ENCODE data around the gene STAMBP. TPM values are rescaled to one million over a fixed set of nuclear protein-coding genes. Genes with fewer than 3 reads are reported as not detected.

The STAMBP gene
- total and polyA plus RNA-seq, 9 of the 15 experiments (the other 6 are each of a cell fraction or from before 2014, with no cell fraction given): 36.9 to 75.2 (median 48.8) TPM

DNA sequence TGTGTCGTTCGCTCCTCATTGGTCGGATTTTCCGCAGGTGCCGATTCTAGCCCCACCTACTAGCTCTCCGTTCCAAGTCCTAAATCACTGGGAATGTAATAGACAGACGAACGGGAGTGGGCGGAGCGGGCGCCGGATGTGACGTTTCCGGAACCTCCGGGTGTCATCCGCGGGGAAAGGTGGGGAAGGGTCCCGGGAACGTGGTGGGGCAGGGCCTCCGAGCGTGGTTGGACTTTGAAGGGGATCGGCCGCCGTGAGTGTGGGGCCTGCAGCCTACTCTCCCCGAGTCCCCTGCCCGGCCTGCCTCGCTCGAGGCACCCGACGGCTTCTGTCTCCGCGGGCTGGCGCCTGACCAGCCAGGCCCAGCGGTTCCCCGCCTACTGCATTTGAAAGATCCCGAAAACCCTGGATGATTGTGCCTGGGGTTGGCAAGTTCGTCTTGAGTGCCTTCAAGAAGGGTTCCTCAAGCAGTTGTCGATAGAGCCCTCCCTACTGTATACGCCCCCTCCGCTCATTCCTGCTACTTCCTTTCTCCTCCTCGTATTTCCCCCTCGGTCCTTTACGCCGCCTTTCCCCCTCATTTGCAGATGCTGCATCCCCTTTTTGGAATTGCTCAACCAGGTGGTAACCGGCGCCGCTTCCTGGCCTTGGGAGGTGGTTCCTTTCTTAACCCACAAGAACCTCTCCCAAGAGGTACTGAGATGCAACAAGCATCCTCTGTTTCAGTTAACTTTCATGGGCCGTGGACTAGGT, at the start of gene STAMBP (continued):
- TF ChIP-seq, protein P1, sequence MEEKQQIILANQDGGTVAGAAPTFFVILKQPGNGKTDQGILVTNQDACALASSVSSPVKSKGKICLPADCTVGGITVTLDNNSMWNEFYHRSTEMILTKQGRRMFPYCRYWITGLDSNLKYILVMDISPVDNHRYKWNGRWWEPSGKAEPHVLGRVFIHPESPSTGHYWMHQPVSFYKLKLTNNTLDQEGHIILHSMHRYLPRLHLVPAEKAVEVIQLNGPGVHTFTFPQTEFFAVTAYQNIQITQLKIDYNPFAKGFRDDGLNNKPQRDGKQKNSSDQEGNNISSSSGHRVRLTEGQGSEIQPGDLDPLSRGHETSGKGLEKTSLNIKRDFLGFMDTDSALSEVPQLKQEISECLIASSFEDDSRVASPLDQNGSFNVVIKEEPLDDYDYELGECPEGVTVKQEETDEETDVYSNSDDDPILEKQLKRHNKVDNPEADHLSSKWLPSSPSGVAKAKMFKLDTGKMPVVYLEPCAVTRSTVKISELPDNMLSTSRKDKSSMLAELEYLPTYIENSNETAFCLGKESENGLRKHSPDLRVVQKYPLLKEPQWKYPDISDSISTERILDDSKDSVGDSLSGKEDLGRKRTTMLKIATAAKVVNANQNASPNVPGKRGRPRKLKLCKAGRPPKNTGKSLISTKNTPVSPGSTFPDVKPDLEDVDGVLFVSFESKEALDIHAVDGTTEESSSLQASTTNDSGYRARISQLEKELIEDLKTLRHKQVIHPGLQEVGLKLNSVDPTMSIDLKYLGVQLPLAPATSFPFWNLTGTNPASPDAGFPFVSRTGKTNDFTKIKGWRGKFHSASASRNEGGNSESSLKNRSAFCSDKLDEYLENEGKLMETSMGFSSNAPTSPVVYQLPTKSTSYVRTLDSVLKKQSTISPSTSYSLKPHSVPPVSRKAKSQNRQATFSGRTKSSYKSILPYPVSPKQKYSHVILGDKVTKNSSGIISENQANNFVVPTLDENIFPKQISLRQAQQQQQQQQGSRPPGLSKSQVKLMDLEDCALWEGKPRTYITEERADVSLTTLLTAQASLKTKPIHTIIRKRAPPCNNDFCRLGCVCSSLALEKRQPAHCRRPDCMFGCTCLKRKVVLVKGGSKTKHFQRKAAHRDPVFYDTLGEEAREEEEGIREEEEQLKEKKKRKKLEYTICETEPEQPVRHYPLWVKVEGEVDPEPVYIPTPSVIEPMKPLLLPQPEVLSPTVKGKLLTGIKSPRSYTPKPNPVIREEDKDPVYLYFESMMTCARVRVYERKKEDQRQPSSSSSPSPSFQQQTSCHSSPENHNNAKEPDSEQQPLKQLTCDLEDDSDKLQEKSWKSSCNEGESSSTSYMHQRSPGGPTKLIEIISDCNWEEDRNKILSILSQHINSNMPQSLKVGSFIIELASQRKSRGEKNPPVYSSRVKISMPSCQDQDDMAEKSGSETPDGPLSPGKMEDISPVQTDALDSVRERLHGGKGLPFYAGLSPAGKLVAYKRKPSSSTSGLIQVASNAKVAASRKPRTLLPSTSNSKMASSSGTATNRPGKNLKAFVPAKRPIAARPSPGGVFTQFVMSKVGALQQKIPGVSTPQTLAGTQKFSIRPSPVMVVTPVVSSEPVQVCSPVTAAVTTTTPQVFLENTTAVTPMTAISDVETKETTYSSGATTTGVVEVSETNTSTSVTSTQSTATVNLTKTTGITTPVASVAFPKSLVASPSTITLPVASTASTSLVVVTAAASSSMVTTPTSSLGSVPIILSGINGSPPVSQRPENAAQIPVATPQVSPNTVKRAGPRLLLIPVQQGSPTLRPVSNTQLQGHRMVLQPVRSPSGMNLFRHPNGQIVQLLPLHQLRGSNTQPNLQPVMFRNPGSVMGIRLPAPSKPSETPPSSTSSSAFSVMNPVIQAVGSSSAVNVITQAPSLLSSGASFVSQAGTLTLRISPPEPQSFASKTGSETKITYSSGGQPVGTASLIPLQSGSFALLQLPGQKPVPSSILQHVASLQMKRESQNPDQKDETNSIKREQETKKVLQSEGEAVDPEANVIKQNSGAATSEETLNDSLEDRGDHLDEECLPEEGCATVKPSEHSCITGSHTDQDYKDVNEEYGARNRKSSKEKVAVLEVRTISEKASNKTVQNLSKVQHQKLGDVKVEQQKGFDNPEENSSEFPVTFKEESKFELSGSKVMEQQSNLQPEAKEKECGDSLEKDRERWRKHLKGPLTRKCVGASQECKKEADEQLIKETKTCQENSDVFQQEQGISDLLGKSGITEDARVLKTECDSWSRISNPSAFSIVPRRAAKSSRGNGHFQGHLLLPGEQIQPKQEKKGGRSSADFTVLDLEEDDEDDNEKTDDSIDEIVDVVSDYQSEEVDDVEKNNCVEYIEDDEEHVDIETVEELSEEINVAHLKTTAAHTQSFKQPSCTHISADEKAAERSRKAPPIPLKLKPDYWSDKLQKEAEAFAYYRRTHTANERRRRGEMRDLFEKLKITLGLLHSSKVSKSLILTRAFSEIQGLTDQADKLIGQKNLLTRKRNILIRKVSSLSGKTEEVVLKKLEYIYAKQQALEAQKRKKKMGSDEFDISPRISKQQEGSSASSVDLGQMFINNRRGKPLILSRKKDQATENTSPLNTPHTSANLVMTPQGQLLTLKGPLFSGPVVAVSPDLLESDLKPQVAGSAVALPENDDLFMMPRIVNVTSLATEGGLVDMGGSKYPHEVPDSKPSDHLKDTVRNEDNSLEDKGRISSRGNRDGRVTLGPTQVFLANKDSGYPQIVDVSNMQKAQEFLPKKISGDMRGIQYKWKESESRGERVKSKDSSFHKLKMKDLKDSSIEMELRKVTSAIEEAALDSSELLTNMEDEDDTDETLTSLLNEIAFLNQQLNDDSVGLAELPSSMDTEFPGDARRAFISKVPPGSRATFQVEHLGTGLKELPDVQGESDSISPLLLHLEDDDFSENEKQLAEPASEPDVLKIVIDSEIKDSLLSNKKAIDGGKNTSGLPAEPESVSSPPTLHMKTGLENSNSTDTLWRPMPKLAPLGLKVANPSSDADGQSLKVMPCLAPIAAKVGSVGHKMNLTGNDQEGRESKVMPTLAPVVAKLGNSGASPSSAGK (IDR thresholded peaks at IDR 0.05): peak; percentile 21; the same call in 1 of the 2 replicates
- TF ChIP-seq ZNF197 (CRISPR knock-in tag; IDR thresholded peaks at IDR 0.05; ENCODE audit: low read depth) (no peak), ZBTB7A (IDR thresholded peaks at IDR 0.05; ENCODE audit: borderline replicate concordance, control insufficient read depth, low read depth, low read length) (peak; percentile 96), MXI1 (IDR thresholded peaks at IDR 0.05; ENCODE audit: low read depth, low read length) (no peak), RFX5 (IDR thresholded peaks at IDR 0.05; ENCODE audit: low read depth, low read length) (no peak), NR2C2 (CRISPR knock-in tag; IDR thresholded peaks at IDR 0.05) (0 out of 2 replicates have a peak, but pooled peaks have one; percentile 49), NR2C2 (tag; IDR thresholded peaks at IDR 0.05) (peak; percentile 44; the same call in 1 of the 2 replicates), RBFOX2 (IDR thresholded peaks at IDR 0.05; ENCODE audit: low read depth, low read length) (peak; percentile 84), TFAM (CRISPR knock-in tag; conservative IDR thresholded peaks at IDR 0.05) (no peak), CAMTA2 (CRISPR knock-in tag; conservative IDR thresholded peaks at IDR 0.05) (no peak), MTA2 (IDR thresholded peaks at IDR 0.05; ENCODE audit: low read depth) (no peak), YY1 (IDR thresholded peaks at IDR 0.05; ENCODE audit: borderline replicate concordance in 1 of 3, control insufficient read depth in 1 of 3, extremely low read depth in 1 of 3, insufficient read depth in 3 of 3, insufficient read length in 1 of 3, insufficient replicate concordance in 2 of 3, low read depth in 1 of 3, low read length in 2 of 3) (peak; percentile 97 to 100 (median 98)), SMAD3 (CRISPR knock-in tag; conservative IDR thresholded peaks at IDR 0.05) (0 out of 2 replicates have a peak, but pooled peaks have one; percentile 16)
- TF ChIP-seq, protein P2, sequence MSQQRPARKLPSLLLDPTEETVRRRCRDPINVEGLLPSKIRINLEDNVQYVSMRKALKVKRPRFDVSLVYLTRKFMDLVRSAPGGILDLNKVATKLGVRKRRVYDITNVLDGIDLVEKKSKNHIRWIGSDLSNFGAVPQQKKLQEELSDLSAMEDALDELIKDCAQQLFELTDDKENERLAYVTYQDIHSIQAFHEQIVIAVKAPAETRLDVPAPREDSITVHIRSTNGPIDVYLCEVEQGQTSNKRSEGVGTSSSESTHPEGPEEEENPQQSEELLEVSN (IDR thresholded peaks at IDR 0.05; ENCODE audit: borderline replicate concordance in 1 of 2, extremely low read depth in 1 of 2, insufficient read depth in 1 of 2, insufficient read length in 1 of 2, low read depth in 1 of 2, low read length in 1 of 2, poor library complexity in 1 of 2, severe bottlenecking in 1 of 2): peak; percentile 37 to 47
